ENCODE data around the gene SQSTM1. TPM values are rescaled to one million over a fixed set of nuclear protein-coding genes. Genes with fewer than 3 reads are reported as not detected.
A peak's percentile ranks its signal among the peaks of the same experiment; 100 is the strongest.

The SQSTM1 gene
- total and polyA plus RNA-seq, 9 of the 15 experiments (the other 6 are each of a cell fraction or from before 2014, with no cell fraction given) = 5.6 to 148 (median 64.0) TPM

- TF ChIP-seq CHAMP1 (IDR thresholded peaks at IDR 0.05) (no peak), FUS (optimal IDR thresholded peaks at IDR 0.05; ENCODE audit: low read depth, low read length) (no peak), BRF1 (IDR thresholded peaks at IDR 0.05; ENCODE audit: borderline replicate concordance, extremely low read depth, insufficient read length) (no peak), PHF20 (IDR thresholded peaks at IDR 0.05; ENCODE audit: partially characterized antibody) (peak; percentile 61), MYNN (IDR thresholded peaks at IDR 0.05) (no peak), MYNN (CRISPR knock-in tag; IDR thresholded peaks at IDR 0.05) (no peak), SUPT5H (IDR thresholded peaks at IDR 0.05) (peak; percentile 77), ZBTB2 (IDR thresholded peaks at IDR 0.05) (peak; percentile 96), ZNF174 (CRISPR knock-in tag; IDR thresholded peaks at IDR 0.05) (no peak), AFF4 (CRISPR knock-in tag; IDR thresholded peaks at IDR 0.05) (no peak), ZNF444 (CRISPR knock-in tag; IDR thresholded peaks at IDR 0.05) (no peak), TFAM (CRISPR knock-in tag; conservative IDR thresholded peaks at IDR 0.05) (no peak), RAD51 (IDR thresholded peaks at IDR 0.05; ENCODE audit: borderline replicate concordance, low read depth) (no peak), HNRNPL (IDR thresholded peaks at IDR 0.05; ENCODE audit: low read depth, low read length) (no peak), ZC3H11A (IDR thresholded peaks at IDR 0.05; ENCODE audit: low read depth, low read length) (no peak), ZNF212 (CRISPR knock-in tag; IDR thresholded peaks at IDR 0.05) (no peak), ZBTB1 (CRISPR knock-in tag; IDR thresholded peaks at IDR 0.05; ENCODE audit: borderline replicate concordance, low read depth) (no peak), KDM2B (CRISPR knock-in tag; IDR thresholded peaks at IDR 0.05) (peak; percentile 66; the same call in 1 of the 2 replicates), ZNF431 (CRISPR knock-in tag; IDR thresholded peaks at IDR 0.05) (peak; percentile 41; the same call in 1 of the 2 replicates), ZNF778 (CRISPR knock-in tag; IDR thresholded peaks at IDR 0.05) (no peak), WHSC1 (IDR thresholded peaks at IDR 0.05; ENCODE audit: low read length) (no peak), SMARCB1 (IDR thresholded peaks at IDR 0.05; ENCODE audit: insufficient read length, low read depth) (no peak), FOS (IDR thresholded peaks at IDR 0.05; ENCODE audit: extremely low read depth, insufficient read length) (no peak)
Measured at GRCh38 chr5:179858586-179859427, 38.1 kb downstream of the SQSTM1 start, which contains the start of gene MRNIP (continued).

All from K562 (cell line).